Measurements from ENCODE around the gene ADORA1.

DNA sequence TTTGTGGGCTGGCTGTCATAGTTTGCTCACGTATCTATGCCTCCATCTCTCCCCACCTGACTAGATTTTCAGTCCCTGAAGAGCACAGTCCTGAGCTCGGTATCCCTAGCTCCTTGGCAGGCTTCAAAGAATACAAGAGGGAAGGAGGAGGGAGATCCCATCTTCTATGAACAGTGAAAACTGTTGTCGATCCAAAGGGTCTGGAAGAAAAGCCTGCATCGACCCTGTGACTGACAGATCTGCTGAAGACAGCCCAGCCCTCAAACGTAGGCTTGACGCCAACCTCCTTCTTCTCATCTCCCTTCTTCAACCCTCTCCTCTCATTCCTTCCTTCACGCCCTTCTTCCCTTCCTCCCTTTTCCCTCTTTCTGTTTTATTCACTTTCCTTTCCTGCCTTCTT, 13.3 kb upstream of the ADORA1 start:
- TF ChIP-seq POLR2A (IDR thresholded peaks at IDR 0.05; ENCODE audit: low read depth, low read length), result no peak
- no peak for TF ChIP-seq POLR2AphosphoS5 (IDR thresholded peaks at IDR 0.05; ENCODE audit: low read depth, low read length)
- no peak for TF ChIP-seq TAF1 (IDR thresholded peaks at IDR 0.05; ENCODE audit: borderline replicate concordance, low read depth, low read length)
